NCI-H2171 treated with DMSO at 0.1 percent for 48 hours (cell line): ENCODE results near the gene CLTC.

Source experiments
- DNase-seq: peaks from one replicate; lab custom pipeline; 2025; lab: John Stamatoyannopoulos, UW

CLTC gene

DNA sequence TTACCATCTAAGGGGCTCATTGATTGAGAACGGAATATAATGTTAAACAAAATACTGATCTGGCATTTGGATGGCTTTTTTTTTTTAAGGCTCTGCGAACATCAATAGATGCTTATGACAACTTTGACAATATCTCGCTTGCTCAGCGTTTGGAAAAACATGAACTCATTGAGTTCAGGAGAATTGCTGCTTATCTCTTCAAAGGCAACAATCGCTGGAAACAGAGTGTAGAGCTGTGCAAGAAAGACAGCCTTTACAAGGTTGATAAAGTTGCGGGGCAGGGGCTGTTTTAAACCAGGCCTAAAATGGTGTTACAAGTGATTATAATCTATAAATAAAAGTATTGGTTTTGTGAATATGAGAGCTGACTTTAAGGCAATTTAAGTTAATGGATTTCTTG lies 65.3 kb downstream of the CLTC start:
- DNase-seq, result no peak

DNA sequence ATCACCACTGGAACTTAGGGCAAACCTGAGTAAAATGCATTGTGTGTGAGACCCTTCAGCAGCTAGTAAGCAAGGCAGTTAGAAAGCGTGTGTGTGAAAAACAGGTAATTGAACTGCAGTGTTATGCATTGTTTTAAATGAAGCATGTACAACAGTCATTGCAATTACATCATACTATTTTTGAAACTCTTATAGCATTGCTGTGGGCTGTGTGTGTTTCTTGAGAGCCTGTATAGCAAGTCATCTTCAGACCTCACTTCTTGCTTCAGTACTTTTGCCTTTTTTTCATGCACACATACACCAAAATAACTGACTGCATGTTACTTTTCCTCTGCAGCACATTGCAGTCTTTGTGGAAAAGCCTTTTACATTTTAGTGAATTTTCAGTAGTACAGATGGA lies 68.3 kb downstream of the CLTC start:
- DNase-seq, result no peak

DNA sequence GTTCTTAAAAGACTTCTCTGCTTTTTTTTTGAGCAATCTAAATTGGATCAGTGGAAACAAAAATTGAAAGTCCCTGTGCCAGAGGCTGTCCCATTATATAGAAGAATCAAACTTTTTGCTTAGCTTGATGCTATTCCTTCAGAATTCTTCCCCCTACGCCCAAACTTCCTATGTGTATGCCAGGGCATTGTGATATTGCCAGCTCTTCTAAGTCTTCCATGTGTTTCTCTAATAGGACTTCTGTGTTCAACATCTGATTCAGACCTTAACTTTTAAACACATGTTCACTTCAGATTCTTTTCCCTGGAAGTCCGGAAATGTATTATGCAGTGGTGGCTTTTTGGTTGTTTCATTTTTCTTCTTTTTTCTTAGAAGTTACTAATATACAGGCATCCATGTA lies 68.8 kb downstream of the CLTC start:
- DNase-seq, result no peak

DNA sequence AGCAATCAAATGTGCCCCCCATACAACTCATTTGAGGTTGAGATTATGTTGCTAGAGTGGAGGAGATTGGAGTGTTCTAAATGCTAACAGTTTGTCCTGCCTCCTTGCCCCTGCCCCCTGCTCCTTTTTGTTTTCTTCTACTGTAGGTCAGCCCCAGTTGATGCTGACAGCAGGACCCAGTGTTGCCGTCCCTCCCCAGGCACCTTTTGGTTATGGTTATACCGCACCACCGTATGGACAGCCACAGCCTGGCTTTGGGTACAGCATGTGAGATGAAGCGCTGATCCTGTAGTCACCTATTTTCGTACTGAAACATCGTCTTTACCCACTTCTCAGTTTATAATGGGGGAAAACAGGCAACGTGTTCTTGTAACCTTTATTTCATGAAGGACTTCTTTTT lies 73.9 kb downstream of the CLTC start:
- DNase-seq, result no peak

DNA sequence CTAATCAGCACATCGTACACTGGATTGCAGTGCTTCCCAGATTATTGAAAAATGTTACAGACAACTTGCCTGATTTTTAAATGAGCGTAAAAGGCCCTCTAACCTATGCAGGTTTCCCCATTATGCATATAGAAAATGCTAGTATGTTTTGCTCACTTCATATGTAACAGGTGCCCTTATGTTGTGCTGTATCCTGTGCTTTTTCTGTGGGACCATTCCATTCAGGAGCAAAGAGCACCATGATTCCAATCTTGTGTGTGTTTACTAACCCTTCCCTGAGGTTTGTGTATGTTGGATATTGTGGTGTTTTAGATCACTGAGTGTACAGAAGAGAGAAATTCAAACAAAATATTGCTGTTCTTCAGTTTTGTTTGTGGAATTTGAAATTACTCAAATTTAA lies 74.6 kb downstream of the CLTC start:
- DNase-seq, result no peak

DNA sequence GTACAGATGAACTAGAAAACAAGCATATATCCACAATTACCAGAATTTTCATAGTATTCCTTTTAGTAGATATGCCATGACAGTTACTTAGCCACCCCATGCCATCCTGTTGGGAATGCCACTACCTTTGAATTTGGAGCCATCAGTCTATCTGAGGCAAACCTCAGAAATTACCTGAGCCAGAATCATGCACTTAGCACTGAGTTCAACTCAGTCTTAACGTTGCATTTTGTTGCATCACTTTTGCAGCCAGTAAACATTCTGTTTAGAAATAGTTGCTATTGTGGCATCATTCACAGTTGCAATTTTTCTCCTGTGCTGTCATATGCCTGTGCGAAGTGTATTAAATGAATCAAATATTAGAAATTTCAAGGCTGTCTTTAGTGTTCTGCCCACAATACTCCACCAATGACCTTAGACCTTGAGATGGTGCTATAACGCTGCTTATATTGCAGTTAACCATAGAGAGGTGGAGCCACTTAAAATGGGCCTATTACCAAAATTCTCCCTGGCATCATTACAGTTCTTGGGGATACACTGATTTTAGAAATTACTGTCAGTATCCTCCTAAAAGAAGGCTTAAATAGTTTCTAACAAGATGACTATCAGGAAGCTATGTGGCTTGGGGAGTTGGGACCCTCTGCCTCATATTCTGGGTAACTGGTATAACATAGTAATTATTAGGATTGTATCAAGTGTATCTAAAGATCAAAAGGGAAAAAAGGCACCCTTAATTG lies 76.4 kb downstream of the CLTC start:
- no peak for DNase-seq

DNA sequence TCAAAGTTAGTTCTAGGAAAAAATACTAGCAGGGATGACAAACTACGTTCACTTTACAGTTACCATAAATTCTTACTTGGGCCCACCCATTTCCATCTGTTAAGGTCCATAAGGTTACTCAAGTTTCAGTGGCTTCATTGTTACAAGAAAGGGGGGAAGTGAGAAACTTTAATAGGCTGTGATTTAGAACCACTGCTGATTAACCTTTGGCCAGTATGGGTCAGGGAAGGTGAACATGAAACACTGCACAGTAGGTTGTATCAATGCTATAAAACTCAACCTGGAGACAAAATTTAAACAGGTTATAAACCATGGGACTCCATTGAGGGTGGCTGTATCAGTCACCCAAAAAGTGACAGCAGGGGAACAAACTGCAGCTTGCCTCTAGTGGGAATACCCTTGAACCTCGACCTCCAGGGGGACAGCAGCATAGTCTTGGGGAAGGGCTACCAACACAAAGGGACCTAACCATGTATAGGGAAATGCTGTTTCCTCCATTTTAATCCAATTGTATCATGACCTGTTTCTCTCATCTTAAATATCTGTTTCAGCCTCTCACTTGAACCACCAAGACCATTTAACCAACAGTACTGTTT lies 77.1 kb downstream of the CLTC start:
- DNase-seq, result no peak

DNA sequence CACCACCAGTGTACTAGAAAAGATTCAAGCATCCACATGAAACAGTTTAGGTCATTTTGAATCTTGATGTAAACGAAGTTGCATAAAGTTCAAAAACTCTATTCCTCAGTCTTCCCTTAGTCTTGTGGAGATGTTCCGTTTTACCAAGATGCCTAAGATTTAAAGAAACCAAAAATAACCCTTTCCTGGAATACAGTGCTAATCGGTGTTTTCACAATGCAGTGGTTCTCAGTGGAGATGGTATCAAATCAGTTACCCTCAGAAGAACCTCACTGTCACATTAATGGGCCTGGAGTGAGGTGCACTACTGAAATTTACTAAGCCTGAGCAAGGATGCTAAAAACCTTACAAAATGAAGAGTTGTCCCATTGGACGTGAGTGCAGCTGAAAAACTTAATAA lies 78.4 kb downstream of the CLTC start:
- no peak for DNase-seq

DNA sequence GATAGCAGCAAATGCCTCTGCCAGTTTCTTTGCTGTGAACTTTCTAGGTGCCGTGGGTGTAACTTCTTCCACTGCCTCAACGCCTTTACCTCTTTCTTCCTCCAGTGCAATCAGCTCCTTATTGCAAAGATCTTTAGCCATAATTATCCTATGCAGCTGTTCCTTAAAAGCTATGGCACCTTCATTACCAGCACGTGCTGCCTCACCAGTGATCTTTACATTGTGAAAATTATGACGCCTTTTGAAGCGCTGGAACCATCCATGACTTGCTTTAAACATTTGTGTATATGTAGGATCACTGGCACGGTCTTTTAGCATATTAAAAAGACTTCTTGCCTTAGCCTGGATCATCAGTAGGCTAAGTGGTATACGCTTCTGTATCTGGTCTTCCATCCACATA lies 79.5 kb downstream of the CLTC start:
- DNase-seq, result no peak

DNA sequence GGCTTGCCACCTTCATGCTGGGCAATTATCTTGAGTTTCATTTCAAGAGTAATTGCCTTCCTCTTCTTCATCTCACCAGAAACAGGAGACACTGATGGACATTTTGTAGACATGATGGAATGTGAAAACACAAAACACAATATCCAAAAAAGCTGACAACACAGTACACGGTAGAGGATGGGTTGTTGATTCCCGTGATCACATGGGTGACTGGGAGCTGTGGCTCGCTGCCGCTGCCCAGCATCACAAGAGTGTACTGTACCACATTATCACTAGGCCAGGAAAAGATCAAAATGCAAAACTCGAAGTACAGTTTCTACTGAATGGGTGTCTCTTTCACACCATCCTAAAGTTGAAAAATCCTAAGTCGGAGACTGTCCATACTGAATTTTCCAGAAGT lies 80.1 kb downstream of the CLTC start:
- DNase-seq, result no peak

DNA sequence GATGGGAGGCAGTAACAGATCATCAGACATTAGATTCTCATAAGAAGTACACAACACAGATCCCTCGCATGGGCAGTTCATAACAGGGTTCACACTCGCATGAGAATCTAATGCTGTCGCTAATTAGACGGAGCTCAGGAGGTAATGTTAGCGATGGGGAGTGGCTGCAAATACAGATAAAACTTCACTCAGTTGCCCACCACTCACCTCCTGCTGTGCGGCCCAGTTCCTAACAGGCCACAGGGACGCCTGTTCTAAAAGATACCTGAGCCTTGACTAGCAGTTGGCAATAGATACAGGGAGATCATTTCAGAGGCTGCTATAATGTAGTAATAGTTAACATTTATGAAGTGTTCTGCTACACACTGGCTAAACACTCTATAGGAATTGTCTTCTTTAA lies 82.6 kb downstream of the CLTC start:
- no peak for DNase-seq

DNA sequence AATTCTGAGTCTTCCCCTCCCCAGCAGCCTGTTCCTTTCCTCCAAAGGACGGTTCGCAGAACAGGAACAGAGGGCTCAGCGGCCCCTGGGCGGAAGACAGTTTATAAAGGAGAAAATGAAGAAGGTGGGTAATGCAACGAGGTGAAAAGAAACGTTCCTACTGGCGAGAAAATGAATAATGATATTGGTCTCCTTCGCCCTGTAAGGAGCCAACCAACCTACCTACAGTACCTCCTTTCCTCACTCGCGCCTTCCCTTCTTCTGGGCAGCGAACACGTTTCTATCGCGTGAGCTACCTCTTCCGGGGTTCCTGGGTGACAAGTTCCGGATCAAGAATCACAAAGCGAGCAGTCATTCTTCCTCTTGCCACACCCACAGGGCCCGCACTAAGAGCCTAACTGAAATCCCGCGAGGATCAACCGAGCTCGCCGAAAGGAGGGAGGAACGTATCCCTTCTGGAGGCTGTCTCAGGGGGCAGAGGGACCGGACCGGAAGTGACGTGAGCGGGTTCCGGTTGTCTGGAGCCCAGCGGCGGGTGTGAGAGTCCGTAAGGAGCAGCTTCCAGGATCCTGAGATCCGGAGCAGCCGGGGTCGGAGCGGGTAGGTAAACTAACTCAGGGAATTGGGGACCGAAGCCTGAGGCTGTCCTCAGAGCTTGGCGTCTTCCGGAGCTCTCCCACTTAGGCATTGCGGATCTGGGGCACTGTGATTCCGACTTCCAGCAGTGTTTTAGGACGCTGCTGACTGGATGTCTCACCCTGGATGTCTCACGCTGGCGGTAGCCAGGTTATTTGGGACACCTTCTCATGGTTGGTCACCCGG lies 87.7 kb downstream of the CLTC start, which contains the start of the genes PTRH2 and VMP1:
PTRH2 (minus strand) TSS at position 282 of the 822 bp plus-strand sequence. CDS start 9,452 bp downstream, outside the sequence.
VMP1 (plus strand) TSS at position 506 of the 822 bp plus-strand sequence. CDS start 23,793 bp downstream, outside the sequence.
- peak; percentile 100 for DNase-seq

DNA sequence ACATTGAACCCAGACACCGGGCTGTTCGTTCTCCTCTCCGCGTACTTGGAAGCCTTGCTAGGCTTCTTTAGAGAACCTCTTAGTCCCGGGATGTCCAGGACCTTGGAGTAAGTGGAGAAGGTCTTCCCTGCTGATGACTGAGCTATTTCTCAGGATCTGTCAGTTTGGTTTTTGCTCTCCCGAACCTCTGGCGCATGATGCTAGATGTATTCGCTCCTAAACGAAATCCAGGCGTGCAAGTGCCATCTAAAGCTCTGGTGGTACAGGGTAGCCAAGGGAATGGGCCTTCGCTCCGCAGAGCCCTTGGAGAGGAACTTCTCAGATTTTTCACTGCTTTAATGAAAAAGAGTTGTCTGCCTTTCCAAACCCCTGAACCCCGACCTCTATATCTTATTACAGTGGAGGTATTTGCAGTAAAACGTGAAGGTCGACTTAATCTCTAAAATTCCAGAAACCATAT lies 88.3 kb downstream of the CLTC start:
- DNase-seq, result no peak

DNA sequence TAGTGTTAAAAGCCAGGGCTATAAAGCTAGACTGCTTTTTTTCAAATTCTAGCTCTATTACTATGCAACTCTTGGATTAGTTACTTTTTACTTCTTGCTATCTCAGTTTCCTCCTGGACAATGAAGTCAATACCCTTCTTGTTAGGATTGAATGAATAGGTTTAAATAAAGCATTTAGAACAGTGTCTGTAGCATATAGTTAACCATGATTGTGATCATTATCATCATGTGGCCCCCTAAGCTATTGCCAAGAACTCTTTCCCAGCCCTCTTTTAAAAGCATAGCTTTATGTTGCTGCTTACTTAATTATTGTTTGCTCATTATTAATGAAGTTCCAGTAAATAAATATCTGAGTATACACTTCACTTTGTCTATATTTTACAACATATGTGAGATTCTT lies 92.2 kb downstream of the CLTC start:
- no peak for DNase-seq

DNA sequence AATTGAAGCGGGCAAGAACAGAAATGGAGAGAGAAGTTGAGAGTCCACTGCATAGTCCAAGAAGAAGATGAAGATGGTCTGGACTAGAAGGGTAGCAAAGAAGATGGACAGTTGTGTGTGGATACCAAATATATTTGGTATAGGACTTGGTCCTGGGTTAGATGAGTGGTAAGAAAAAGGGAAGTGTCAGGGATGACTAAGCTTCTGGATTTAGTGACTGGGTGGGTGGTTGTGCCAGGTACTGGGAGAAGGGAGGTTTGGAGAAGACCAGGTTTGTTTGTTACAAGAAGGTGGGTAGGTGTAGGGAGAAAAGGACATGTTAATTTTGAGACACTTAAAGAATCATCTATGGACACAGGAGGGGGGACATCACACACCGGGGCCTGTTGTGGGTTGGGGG lies 93.2 kb downstream of the CLTC start:
- no peak for DNase-seq

DNA sequence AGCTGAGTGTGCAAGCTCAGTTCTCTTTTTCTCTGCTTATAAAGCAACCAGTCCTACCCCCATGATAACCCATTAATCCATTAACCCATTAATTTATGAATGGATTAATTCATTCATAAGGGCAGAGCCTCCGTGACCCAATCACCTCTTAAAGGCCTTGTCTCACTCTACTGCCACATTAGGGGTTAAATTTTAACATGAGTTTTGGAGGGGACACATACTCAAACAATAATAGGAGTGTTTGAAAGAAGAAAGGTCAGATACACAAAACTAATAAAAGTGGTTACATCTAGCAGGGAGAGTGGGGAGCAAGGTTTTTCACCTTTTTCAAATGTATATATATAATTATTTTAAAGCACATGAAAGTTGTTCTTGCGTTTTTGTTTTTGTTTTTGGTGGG lies 94.6 kb downstream of the CLTC start:
- no peak for DNase-seq

DNA sequence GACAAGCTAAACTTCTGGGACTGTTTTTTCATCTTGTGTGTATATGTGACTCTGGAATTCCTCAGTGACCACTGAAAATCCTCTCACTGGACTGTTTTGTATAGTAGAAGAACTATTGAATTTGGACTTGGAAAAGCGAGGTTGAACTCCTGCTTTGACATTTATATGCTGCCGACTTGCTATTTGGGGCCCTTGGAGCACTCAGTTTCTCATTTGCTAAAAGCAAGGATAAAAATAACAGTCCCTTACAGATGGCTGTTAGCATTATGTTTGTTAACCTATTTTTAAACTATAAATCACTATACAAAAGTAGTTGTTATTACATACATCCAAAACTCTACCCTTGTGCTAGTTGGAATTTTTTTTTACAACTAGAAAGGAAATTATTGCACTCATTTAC lies 96.7 kb downstream of the CLTC start:
- DNase-seq, result no peak

DNA sequence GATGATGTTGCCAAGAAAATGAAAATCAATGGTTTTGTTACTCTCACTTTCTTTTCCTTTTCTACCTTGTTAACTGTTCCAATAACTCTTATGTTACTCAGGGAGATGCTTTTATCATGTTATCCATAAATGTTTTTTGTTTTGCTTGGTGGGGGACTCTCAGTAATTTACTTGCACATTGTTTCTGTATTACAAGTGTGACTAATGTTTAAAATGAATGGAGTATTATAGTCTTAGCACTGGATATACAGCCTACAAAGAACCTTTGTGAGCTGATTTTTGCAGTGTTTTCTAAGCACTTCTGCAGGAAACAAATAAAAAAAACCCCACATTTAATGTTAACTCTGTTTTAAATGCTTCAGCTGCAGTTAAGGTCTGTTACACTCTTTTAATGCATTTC lies 99.8 kb downstream of the CLTC start:
- DNase-seq, result no peak

DNA sequence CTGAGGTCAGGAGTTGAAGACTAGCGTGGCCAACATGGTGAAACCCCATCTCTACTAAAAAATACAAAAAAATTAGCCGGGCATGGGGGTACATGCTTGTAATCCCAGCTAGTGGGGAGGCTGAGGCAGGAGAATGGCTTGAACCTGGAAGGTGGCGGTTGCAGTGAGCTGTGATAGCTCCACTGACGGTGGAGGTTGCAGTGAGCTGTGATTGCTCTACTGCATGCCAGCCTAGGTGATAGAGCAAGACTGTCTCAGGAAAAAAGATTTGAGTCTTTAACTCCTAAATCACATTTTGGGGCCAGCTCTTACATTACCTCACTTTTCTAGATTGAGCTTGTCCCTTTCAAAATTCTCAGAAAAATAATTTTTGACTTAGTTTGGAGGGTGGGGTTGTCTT lies 102.9 kb downstream of the CLTC start:
- DNase-seq, result no peak

DNA sequence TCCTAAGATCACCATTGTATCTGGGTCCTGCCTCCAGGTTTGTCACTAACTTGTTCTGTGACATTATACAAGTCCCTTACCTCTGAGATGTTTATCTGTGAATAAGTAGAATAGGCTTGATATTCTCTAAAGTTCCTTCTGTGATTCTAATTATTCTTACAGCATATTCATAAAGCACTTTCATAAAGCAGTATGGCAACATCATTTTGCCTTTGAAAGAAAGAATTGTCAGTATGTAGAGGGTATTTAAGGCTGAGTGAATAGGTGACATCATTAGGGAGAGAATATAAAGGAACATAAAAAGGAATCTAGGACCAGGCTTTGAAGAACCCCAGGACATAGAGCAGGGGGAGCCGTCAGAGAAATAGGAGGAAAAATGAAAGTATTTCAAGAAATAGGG lies 103.3 kb downstream of the CLTC start:
- DNase-seq, result no peak

DNA sequence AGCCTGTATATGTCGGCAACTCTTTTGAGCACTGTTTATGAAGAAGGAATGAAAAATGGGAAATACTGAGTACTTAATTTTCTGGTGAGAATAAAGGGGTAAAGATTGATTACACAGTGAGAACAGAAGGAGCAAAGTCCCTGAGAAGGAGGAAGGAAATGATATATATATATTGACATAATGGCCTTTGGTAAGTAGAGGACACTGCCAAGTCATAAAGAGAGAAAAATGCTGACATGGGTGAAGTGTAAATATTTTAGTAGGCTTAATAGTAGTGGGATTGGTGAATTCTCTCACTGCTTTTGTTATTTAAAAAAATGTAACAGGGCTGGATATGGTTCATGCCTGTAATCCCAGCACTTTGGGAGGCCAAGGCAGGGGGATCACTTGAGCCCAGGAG lies 103.9 kb downstream of the CLTC start:
- DNase-seq, result no peak

DNA sequence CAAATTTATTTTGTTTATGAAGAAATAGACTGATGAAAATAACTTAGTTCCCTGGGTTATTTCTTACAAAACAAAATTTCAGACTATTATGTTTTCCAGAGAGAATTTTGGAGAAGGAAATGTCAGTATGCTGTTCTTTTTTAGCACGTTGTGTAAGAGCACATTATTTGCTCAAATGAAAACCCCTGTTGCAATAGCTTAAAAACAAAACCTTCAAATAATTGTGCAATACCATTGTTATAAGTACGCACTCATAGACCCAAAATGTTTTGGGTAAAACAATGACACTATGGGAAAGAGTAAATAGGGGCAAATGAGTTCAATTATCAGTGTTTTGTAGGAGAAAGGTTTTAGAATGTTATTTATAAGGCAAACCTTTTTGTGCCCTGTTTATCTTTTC lies 106.0 kb downstream of the CLTC start:
- no peak for DNase-seq
